IPS DF 6.9 (cell line): ENCODE data around the gene KIAA0319L.

Experiments
- DNase-seq: peaks from one replicate; pipeline ENCODE4 v3.0.0-alpha.2; 2013; ENCODE audit warnings: low read depth, low spot score
- H3K27ac ChIP-seq: one replicate; pipeline ENCODE4 v1.5.1; 2013; ENCODE audit warnings: low read length, control low read depth
- H3K27me3 ChIP-seq: 2 replicates; pipeline ENCODE4 v1.6.1; 2013; ENCODE audit warnings: mild to moderate bottlenecking, low read length; ENCODE audit not compliant: control insufficient read depth, insufficient read depth
- H3K36me3 ChIP-seq: 2 replicates; pipeline ENCODE4 v1.6.1; 2013; ENCODE audit warnings: low read length; ENCODE audit not compliant: control insufficient read depth, insufficient read depth
- H3K4me1 ChIP-seq: 2 replicates; pipeline ENCODE4 v1.6.1; 2013; ENCODE audit warnings: low read length; ENCODE audit not compliant: control insufficient read depth, insufficient read depth
- H3K4me3 ChIP-seq: 2 replicates; pipeline ENCODE4 v1.5.1; 2013; ENCODE audit warnings: mild to moderate bottlenecking, low read length
- H3K9me3 ChIP-seq: 2 replicates; pipeline ENCODE4 v1.6.1; 2013; ENCODE audit warnings: low read length, inconsistent platforms; ENCODE audit not compliant: control insufficient read depth, insufficient read depth
- WGBS: extraction: QIAGEN DNeasy Blood & Tissue Kit; methylation state at CpG from one replicate; pipeline ENCODE4 v1.1.7; 2013; ENCODE audit warnings: mixed read lengths, missing lambda C conversion rate; ENCODE audit not compliant: insufficient read length, insufficient coverage; 5-methylcytosine and 5-hydroxymethylcytosine counted together

Gene KIAA0319L

DNA sequence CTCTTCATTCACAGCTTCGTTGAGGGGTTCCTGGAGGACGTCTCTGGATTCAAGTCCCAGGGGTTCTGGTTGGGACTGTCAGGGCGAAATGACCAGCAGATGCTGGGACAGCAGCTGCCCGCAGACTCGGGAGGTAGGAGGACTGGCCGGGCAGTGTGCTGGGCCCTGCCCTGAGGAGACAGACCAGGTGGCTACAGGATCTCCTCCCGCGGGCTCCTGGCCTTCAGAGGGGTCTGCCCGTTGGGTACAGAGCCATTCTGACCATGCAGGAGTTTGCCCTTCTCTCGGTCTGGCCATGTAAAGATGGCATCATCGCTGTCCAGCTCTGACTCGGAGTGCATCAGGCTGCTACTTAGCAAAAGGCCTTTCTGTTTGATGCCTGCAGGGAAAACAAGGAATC, 122.5 kb downstream of the KIAA0319L start:
- H3K27ac ChIP-seq, result no peak overlapping the region
- no CpG with 5 or more reads among the region's 12 CpGs for WGBS
- 0 out of 2 replicates have a peak, but pooled peaks cover 1% of the 10 kb centered on the region for H3K4me1 ChIP-seq
- no peaks in the 10 kb centered on the region for H3K9me3 ChIP-seq
- H3K36me3 ChIP-seq, result peaks cover 12% of the 10 kb centered on the region
- H3K4me3 ChIP-seq, result no peak overlapping the region
- H3K27me3 ChIP-seq, result no peaks in the 10 kb centered on the region
- no peak for DNase-seq

DNA sequence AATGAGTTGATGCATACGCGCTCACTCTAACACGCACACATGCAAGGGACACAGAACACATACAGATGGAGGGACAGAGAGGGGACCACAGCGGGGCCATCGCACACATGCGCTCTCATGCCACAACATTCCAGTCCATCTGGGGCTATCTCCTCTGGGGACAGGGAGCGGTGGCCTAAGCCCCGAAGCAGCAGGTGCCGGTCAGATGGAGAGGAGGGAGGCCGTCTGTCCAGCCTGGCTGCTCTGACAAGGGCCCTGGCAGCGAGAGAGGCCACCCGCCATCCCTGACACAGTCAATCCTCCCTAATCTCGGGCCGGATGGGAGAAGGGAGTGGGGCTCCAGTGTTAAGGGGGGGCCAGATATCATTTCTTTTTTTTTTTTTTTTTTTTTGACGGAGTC, 123.5 kb downstream of the KIAA0319L start:
- H3K9me3 ChIP-seq, result no peaks in the 10 kb centered on the region
- DNase-seq, result no peak
- H3K4me1 ChIP-seq, result 0 out of 2 replicates have a peak, but pooled peaks cover 1% of the 10 kb centered on the region
- H3K4me3 ChIP-seq, result no peak overlapping the region
- H3K27ac ChIP-seq, result no peak overlapping the region
- H3K36me3 ChIP-seq, result peaks cover 12% of the 10 kb centered on the region
- no CpG with 5 or more reads among the region's 15 CpGs for WGBS
- no peaks in the 10 kb centered on the region for H3K27me3 ChIP-seq

DNA sequence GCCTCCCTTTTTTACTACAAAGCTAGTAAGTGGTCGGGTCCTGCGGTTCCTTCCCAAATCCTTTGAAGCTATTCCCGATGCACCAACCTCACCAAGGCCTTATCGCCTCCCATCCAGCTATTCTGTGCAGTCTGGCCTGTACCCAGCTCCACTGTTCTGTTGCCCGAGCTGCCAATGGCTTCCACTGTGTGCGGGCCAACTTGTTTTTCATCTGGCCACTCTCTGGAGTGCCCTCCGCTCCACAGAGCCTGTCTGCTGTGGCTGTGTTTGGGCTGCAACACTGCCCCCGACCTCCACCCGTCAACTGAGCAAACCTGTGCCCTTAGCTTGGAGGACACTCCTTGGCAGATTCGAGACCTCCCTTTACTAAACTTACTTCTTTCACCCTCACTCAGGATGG, 125.0 kb downstream of the KIAA0319L start:
- peaks cover 12% of the 10 kb centered on the region for H3K36me3 ChIP-seq
- 0 out of 2 replicates have a peak, but pooled peaks cover 1% of the 10 kb centered on the region for H3K4me1 ChIP-seq
- no peak for DNase-seq
- H3K4me3 ChIP-seq, result no peak overlapping the region
- WGBS, result no CpG with 5 or more reads among the region's 10 CpGs
- H3K27me3 ChIP-seq, result no peaks in the 10 kb centered on the region
- no peak overlapping the region for H3K27ac ChIP-seq
- no peaks in the 10 kb centered on the region for H3K9me3 ChIP-seq

DNA sequence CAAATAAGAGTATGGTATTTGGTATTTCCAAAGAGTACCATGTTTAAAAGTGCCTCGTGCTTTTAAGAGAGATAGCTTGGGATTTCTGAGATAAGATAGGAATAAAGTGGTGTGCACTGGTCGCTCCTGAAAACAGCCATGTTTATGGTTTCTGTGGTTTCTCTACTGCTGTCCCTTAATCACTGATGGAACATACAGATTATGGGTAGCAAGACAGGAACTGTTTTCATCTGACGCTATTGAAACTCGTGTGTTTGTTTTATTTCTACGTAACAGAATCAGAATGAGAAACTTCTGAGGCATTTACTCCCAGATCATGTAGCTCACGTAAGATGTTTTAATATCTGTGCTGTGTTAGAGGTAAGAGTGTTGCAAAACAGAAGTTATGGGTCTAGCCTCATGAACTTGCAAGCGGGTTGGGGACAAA, 126.0 kb downstream of the KIAA0319L start:
- Histone ChIP-seq H3K27me3 (no peaks in the 10 kb centered on the region), H3K9me3 (no peaks in the 10 kb centered on the region), H3K4me3 (no peak overlapping the region), H3K27ac (no peak overlapping the region), H3K4me1 (0 out of 2 replicates have a peak, but pooled peaks cover 1% of the 10 kb centered on the region), H3K36me3 (peaks cover 12% of the 10 kb centered on the region)
- DNase-seq, result no peak
- WGBS, result no CpG with 5 or more reads among the region's 7 CpGs

DNA sequence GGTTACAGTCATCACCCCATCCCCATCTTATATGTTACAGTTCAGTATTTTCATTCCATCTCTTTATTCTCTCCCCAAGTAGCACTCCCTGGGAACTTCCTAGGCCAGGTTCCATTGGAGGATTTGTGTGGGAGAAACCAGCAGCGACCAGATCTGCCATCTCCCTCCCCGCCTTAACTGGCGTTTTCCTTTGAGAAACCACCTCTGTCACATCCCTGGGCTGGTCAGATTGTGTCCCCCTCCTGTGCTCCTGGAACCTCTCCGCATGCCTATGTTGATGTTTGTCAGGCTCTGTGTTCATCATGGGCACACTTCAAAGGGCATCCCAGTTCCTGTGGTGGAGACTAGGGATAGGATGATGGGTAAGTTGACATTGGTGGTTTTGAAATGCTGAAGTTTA, 126.4 kb downstream of the KIAA0319L start:
- H3K27ac ChIP-seq, result no peak overlapping the region
- no CpG with 5 or more reads among the region's 4 CpGs for WGBS
- no peak for DNase-seq
- H3K9me3 ChIP-seq, result no peaks in the 10 kb centered on the region
- 0 out of 2 replicates have a peak, but pooled peaks cover 1% of the 10 kb centered on the region for H3K4me1 ChIP-seq
- peaks cover 12% of the 10 kb centered on the region for H3K36me3 ChIP-seq
- no peaks in the 10 kb centered on the region for H3K27me3 ChIP-seq
- H3K4me3 ChIP-seq, result no peak overlapping the region

DNA sequence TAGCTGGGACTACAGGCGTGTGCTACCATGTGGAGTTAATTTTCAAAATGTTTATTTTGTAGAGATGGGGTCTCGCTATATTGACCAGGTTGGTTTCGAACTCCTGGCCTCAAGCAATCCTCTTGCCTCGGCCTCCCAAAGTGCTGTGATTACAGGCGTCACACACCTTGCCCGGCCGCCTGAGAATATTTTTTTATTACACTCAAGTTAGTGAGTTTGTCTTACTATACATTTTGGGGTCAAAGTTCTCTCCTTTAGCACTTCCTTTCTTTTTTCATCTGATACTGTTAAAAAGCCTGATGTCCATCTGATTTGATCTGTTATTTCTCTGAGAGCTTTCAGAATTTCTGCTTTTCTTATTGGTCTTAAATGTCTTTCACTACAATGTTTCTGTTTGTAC, 128.8 kb downstream of the KIAA0319L start:
- Histone ChIP-seq H3K27me3 (no peaks in the 10 kb centered on the region), H3K27ac (no peak overlapping the region), H3K4me1 (0 out of 2 replicates have a peak, but pooled peaks cover 1% of the 10 kb centered on the region), H3K4me3 (no peak overlapping the region), H3K9me3 (no peaks in the 10 kb centered on the region), H3K36me3 (no peaks in the 10 kb centered on the region)
- no peak for DNase-seq
- no CpG with 5 or more reads among the region's 7 CpGs for WGBS

DNA sequence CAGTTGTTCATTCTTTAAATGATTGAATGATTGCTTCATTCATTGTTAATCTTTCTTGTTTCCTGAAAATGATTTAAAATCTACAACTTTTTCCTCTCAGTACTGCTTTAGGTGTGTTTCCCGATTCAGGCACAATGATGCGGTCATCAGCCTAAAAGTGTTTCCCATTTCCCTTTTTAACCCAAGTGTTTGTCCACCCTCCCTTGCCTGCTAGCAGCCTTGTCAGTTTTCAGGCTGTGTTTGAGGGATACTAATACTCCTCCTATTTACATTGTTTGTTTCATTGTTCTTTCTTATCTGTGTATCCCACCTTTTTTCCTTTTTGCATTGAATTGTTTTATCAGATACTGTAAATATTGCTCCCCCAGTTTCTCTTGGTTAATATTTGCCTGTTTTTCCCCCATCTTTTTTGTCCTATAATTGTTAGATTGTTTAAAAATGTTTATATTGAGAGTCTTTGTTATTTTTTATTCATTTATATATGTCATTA, 131.1 kb downstream of the KIAA0319L start:
- DNase-seq, result no peak
- Histone ChIP-seq H3K27ac (no peak overlapping the region), H3K36me3 (no peaks in the 10 kb centered on the region), H3K4me3 (no peak overlapping the region), H3K4me1 (0 out of 2 replicates have a peak, but pooled peaks cover 1% of the 10 kb centered on the region), H3K27me3 (no peaks in the 10 kb centered on the region), H3K9me3 (no peaks in the 10 kb centered on the region)
- no CpG with 5 or more reads among the region's 2 CpGs for WGBS

DNA sequence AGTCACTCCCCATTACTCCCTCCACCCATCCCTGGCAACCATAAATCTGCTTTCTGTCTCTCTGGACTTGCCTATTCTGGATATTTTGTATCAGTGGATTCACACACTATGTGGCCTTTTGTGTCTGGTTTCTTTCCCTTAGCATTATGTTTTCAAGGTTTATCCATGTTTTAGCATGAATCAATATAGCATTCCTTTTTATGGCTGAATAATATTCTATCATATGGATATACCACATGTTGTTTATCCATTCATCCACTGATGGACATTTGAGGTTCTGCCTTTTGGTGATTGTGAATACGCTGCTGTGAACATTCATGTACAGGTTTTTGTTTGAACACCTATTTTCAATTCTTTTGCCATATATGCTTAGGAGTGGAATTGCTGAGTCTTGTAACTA, 148.3 kb downstream of the KIAA0319L start:
- no peaks in the 10 kb centered on the region for H3K9me3 ChIP-seq
- H3K27ac ChIP-seq, result no peak overlapping the region
- H3K27me3 ChIP-seq, result no peaks in the 10 kb centered on the region
- peaks cover 2% of the 10 kb centered on the region; the same call in 1 of the 2 replicates for H3K36me3 ChIP-seq
- H3K4me1 ChIP-seq, result no peaks in the 10 kb centered on the region
- DNase-seq, result no peak
- no peak overlapping the region for H3K4me3 ChIP-seq
- no CpG with 5 or more reads among the region's 1 CpG for WGBS

DNA sequence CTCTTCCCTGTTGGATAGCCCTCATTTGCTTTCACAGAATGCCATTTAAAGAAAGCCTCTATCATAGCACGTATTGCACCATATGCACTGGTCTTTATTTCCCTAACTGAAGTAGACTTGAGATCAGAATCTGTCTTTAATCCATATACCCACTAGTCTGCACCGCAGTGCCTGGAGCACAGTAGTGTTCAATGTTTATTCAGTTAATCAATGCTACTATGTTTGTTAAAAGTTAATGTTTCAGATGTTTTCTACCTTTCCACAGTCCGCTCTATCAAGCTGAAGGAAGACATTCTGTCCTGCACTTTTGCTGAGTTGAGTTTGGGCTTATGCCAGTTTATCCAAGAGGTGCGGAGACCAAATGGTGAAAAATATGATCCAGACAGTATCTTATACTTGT, 149.5 kb downstream of the KIAA0319L start:
- no peaks in the 10 kb centered on the region for H3K4me1 ChIP-seq
- DNase-seq, result no peak
- no peaks in the 10 kb centered on the region for H3K27me3 ChIP-seq
- H3K27ac ChIP-seq, result no peak overlapping the region
- H3K36me3 ChIP-seq, result peaks cover 2% of the 10 kb centered on the region; the same call in 1 of the 2 replicates
- no CpG with 5 or more reads among the region's 4 CpGs for WGBS
- H3K4me3 ChIP-seq, result no peak overlapping the region
- H3K9me3 ChIP-seq, result no peaks in the 10 kb centered on the region

DNA sequence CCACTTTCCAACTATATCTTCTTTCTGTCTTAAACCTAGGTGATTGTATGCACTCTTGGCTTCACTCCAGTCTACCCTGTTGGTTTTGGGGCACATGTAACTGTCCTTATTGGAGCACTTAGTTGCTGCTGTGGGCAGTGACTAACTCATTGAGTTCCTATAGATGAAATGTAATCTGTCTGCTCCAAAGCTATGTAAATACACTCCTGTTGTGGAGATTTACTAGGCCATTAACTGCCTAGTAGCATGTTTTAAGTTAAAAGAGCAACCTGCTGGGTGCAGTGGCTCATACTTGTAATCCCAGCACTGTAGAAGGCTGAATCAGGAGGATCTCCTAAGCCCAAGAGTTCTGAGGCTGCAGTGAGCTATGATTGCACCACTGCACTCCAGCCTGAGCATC, 151.1 kb downstream of the KIAA0319L start:
- H3K4me1 ChIP-seq, result no peaks in the 10 kb centered on the region
- no peak overlapping the region for H3K4me3 ChIP-seq
- DNase-seq, result no peak
- H3K27me3 ChIP-seq, result no peaks in the 10 kb centered on the region
- no peak overlapping the region for H3K27ac ChIP-seq
- peaks cover 2% of the 10 kb centered on the region; the same call in 1 of the 2 replicates for H3K36me3 ChIP-seq
- H3K9me3 ChIP-seq, result no peaks in the 10 kb centered on the region

DNA sequence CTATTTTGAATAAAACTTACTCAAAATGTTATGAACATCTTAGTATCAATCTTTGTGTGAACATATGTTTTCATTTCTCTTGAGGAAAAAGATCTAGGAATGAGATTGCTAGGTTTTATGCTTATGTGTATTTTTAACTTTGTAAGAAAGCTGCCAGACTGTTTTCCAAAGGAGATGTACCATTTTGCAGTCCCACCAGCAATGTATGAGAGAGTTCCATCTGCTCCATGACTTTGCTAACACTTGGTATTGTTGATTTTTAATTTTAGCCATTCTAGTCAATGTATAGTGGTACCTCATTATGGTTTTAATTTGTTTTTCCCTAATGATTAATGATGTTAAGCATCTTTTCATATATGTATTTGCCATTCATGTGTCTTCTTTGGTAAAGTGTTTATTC, 156.2 kb downstream of the KIAA0319L start:
- Histone ChIP-seq H3K27ac (no peak overlapping the region), H3K9me3 (no peaks in the 10 kb centered on the region), H3K36me3 (peaks cover 6% of the 10 kb centered on the region; the same call in 1 of the 2 replicates), H3K4me3 (no peak overlapping the region), H3K27me3 (no peaks in the 10 kb centered on the region), H3K4me1 (no peaks in the 10 kb centered on the region)
- DNase-seq, result no peak
